G401.6 (cell line): ENCODE results near the gene C2orf74.
A peak's percentile ranks its signal among the peaks of the same experiment; 100 is the strongest.
"Not testable (repeated sequence)": the region's sequence is repeated elsewhere in the genome, so short reads cannot be mapped to it uniquely, and the experiment has no call there.

Experiments used
- FAIRE-seq: peaks from 2 replicates; lab custom pipeline; 2012; peaks lifted over from hg19 to GRCh38; lab: Jason Lieb, UNC

The C2orf74 gene

DNA sequence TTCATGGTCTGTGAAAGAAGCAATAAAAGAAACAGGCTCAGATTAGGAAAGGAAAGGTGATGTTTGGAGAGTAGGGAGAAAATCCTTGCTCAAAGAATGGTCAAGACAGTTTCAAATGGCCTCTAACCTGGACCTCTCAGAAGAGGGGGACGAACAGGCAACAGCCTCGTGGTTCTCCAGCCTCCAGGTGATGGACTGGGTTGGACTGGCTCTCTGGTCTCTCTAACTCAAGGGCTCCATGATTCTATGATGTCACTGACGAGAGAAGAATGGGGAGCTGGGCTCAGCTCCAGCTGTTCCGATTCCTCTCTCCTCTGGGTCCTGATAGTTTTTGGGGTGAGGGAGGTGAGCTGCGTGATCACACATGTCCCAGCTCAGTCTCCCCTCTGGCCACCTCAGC, at the start of gene C2orf74:
C2orf74 (plus strand) TSS at position 301 of the 400 bp plus-strand sequence. CDS start 327 bp downstream, outside the sequence.
- no peak for FAIRE-seq

DNA sequence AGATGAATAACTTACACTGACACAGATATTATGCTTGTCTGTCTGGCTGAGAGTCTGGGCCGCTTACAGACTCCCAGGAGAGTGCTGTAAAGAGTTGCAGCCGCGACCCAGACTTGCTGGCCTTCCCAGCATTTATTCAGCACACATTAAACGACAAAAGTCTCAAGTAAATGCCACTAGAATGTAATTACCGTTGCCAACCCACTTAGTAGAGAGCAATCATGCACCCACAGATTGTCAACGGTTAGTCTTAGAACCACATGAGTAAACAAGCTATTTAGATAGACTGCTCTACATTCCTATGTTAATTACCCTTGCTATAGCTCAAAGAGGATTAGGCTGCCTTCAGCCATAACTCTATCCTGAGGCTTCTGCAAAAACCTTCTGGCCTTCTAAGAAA, 47.8 kb upstream of the C2orf74 start:
- FAIRE-seq, result no peak

GRCh38 chr2:61116302-61116701, 45.7 kb upstream of the C2orf74 start:
- FAIRE-seq, result peak; percentile 13

GRCh38 chr2:61117534-61117933, 44.5 kb upstream of the C2orf74 start:
- no peak for FAIRE-seq

- FAIRE-seq, result no peak
Observed at GRCh38 chr2:61125123-61125710, 36.8 kb upstream of the C2orf74 start.

DNA sequence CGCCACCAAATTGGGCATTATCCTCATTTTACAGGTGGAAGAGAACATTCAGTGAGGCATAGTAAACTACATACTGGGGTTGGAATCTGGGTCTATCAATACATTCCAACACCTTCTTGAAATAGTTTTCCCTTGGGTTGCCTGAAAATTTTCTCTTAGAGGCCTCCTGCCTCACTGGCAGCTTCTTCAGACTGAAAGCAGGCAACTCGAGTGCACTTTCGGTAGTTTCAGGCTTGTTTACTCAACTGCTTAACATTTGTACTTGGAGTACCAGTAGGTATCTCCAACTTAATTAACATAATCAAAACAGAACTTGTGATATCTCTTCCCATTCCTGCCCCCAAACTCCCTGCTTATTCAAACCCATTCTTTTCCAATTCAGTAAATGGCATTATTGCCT, 36.2 kb upstream of the C2orf74 start:
- FAIRE-seq, result no peak

GRCh38 chr2:61128122-61128521, 33.9 kb upstream of the C2orf74 start:
- not testable (repeated sequence) for FAIRE-seq

GRCh38 chr2:61134141-61134540, 27.8 kb upstream of the C2orf74 start:
- no peak for FAIRE-seq

DNA sequence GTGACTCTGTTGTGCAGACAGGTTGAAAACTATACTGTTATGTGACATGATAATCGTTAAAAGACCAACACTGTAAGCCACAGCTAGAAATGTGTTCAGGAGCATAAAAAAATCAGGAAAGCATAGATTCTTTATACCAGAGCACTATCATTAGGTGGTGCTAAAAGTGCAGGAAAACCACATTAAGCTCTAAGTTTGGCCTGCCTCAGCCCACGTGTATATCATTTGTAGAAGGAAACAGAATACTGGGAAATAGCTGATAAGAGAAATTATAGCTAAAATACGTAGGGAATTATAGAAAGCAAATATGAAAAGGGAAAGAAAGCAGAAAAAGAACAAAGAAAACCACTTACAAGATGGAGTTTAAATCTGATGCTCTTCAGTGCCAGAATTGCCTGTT, 26.5 kb upstream of the C2orf74 start:
- FAIRE-seq, result peak; percentile 93

GRCh38 chr2:61138859-61139258, 23.1 kb upstream of the C2orf74 start:
- no peak for FAIRE-seq

DNA sequence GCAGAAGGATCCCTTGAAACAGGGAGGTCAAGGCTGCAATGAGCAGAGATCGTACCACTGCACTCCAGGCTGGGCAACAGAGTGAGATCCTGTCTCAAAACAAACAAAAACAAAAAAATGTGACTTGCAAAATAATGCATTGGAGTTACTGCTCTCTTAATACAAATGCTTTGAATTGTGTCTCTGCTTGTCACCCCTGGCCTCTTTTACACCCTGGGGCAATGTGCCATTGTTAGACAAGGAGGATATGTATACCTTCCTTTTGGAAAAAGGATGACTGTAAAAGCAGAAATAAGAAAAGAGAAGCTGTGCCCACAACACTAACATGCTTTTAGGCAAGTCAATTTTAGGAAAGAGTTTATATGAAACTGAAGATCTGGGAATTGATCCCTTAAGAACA, 20.8 kb upstream of the C2orf74 start:
- FAIRE-seq, result no peak

DNA sequence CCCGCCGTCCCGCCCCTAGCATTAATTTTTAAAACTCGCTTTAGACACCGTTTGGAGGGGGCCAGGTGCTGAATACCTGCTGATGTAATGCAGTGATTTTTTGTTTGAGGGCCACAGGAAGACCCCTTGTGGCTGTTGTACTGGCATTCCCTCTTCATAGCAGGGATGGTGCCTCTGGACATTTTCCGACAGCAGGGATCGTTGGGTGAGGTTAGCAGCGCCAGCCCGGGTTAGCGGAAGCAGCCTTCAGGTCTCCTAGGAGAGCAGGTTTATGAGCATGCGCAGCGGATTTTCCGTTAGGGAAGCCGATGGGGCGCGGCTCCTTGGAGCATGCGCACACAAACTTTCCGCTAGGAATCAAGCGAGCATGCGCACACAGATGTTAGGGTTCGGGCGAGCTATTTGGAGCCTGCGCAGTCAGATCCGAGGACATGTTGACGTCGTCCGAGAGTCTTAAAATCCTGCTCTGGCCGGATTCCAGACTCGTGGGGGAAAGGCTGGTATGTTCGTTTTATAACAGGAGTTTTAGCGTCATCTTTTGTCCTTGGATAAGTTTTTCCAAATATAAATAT, 17.2 kb upstream of the C2orf74 start:
- FAIRE-seq, result no peak

DNA sequence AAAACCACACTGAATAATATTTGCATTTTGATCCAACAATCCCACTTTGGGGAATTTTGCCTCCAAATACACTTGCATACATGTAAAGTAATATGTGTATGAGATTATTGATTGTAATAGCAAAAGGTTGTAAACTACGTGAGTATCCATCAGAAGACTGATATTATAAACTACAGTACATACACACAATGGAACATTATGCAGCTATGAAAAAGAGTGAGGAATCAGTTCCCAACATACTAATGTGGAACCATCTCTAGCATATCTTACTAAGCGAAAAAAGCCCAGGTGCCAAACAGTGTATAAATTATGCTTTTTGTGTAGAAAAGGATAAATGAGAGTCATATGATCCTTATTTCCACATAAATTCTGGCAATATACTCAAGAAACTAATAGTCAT, 16.0 kb upstream of the C2orf74 start:
- FAIRE-seq, result no peak

- FAIRE-seq, result not testable (repeated sequence)
Observed at GRCh38 chr2:61148091-61148490, 13.9 kb upstream of the C2orf74 start.

GRCh38 chr2:61149074-61149473, 12.9 kb upstream of the C2orf74 start:
- no peak for FAIRE-seq

- FAIRE-seq, result no peak
Observed at GRCh38 chr2:61151436-61151835, 10.6 kb upstream of the C2orf74 start.

GRCh38 chr2:61157371-61158003, 4.5 kb upstream of the C2orf74 start:
- FAIRE-seq, result no peak

DNA sequence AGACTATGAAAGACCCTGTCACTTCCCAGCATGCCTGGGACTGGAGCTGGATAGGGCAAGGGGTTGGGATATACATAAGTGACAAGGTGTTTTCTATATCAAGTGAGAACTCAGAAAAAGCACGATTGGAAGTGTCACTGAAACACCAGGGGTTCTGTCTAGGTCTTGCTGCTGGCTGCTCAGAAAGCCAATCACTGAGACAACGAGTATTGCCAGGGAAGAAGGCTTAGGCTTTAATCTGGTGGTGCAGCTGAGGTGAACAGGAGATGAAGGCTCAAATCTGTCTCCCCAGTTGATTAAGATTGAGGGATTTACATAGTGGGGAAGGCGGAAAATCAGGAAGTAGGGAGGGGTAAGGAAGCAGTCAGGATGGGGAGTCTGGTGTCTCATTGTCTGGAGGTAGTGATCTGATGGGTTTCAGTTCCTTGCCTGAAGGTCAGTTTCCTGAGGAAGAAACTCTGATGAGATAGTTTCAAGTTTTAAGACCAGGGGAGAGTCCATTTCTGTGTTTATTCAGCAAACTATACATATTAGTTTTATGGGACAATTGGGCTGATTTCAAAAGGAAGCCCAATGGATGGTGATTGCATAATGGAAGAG, 3.5 kb upstream of the C2orf74 start:
- FAIRE-seq, result no peak

DNA sequence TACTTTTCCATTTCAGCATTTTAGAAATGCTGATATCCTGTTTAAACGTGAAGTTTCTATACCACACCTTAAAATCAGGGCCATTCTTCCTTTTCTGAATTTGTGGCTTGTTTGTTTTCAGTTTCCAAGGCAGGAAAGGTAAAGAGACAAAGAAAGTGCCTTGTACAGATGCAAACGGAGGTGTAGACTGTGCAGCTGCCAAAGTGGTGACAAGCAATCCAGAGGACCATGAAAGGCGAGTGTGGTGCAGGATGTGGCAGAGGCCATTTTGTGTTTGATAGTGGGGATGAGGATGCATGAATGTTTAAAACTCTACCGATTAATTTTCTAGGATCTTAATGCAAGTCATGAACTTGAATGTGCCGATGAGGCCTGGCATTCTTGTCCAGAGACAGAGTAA, 733 bp downstream of the C2orf74 start:
- no peak for FAIRE-seq

DNA sequence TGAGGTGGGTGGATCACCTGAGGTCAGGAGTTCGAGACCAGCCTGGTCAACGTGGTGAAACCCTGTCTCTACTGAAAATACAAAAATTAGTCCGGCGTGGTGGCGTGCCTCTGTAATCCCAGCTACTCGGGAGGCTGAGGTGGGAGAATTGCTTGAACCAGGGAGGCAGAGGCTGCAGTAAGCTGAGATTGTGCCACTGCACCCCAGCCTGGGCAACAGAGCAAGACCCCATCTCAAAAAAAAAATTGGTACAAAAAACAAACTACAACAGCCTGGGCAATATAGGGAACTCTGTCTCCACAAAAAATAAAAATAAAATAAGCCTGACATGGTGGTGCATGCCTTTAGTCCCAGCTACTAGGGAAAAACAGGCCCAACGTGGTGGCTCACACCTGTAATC, 3.1 kb downstream of the C2orf74 start:
- FAIRE-seq, result not testable (repeated sequence)

- no peak for FAIRE-seq
Observed at GRCh38 chr2:61165946-61166345, 4.0 kb downstream of the C2orf74 start.

DNA sequence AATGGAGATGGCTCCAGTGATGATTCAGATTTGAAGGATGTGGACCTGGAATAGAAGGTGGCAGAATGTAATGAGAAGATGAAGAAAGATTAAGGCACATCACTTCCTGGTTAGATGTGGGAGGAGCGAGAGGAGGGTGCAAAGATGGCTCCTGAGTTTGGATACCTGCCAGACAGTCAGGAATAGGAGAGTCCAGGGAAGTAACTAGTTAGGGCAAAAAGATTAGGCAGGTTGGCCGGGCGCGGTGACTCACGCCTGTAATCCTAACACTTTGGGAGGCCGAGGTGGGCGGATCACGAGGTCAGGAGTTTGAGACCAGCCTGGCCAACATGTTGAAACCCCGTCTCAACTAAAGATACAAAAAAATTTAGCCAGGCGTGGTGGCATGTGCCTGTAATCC, 5.6 kb downstream of the C2orf74 start:
- no peak for FAIRE-seq

DNA sequence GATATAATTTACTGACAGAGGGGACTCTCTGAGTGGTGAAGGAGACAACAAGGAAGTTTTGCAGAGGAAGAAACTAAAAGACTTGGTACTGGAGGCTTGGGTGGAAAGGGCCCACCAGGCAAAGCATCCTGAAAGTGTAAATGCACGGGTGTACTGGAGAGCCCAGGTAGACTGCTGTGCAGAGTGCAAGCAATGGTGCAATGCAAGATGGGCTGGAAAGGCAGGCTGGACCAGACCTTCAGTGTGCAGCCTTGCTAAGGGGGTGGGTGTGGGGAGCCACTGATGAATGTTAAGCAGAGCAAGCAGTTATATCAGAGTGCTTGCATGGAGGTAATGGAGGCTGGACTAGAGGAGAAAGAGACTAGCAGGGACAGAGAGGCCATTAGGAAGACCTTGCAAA, 10.7 kb downstream of the C2orf74 start:
- FAIRE-seq, result no peak

DNA sequence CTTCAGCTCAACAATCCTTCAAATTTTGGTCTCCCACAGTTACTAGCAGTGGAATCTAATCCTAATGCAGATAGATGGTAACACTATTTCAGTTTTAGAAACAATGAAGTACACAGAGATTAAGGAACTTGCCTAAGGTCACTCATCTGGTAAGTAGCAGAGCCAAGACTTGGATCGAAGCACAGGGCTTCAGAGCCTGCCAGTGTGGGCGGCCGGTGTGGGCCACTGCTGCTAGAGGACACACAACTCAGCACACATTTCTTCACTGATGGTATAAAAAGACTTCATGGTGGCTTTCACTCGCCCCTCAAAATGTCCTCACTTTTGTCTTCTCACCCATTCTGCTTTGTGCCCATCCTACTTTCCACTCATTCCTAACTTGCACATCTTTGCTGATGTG, 11.1 kb downstream of the C2orf74 start:
- no peak for FAIRE-seq
